Caki2 (cell line): ENCODE data around the gene NANP. TPM values are rescaled to one million over a fixed set of nuclear protein-coding genes. Genes with fewer than 3 reads are reported as not detected.
"Not testable (repeated sequence)": the region's sequence is repeated elsewhere in the genome, so short reads cannot be mapped to it uniquely, and the experiment has no call there.

Experiments used
- DNase-seq: peaks from one replicate; pipeline ENCODE4 v3.0.0-alpha.2; 2015; ENCODE audit warnings: low read depth
- in situ Hi-C: cut with HindIII; loops from 2 replicates; pipeline ENCODE4 v1.10.0; 2016; ENCODE audit warnings: low sequenced_read_pairs, low pct_unique_long_range_greater_than_20kb, mixed read lengths
- total RNA-seq: library from RNA; depleted of rRNA; stranded (reverse); fragments of >200 nt; shearing (Covaris generic); gene quantifications from 2 replicates; pipeline ENCODE4 v1.2.3, GENCODE V29; 2014; ENCODE audit warnings: low replicate concordance

NANP gene
- total RNA-seq, 1 experiment from 2014 or later = 2.7 TPM

GRCh38 chr20:25622049-25622448 is 1.8 kb downstream of the NANP start:
- no peak for DNase-seq
- in situ Hi-C loops = no loop called here

GRCh38 chr20:25619514-25619913 is 4.3 kb downstream of the NANP start:
- in situ Hi-C loops = no loop called here
- no peak for DNase-seq

- DNase-seq = peak; percentile 41
- in situ Hi-C loops = no loop called here
These were observed 15.0 kb downstream of the NANP start for GRCh38 chr20:25608774-25609173.

GRCh38 chr20:25606094-25606695 is 17.6 kb downstream of the NANP start:
- in situ Hi-C loops = no loop called here
- no peak for DNase-seq

GRCh38 chr20:25605148-25605547 is 18.7 kb downstream of the NANP start:
- in situ Hi-C loops = no loop called here
- DNase-seq = no peak

- no peak for DNase-seq
- in situ Hi-C loops = no loop called here
These were observed 19.2 kb downstream of the NANP start for GRCh38 chr20:25604611-25605010.

- DNase-seq, in situ Hi-C loops: not testable (repeated sequence)
These were observed 20.9 kb downstream of the NANP start for GRCh38 chr20:25602914-25603309.

- DNase-seq, in situ Hi-C loops: not testable (repeated sequence)
These were observed 21.5 kb downstream of the NANP start for GRCh38 chr20:25602191-25602913.

- in situ Hi-C loops = no loop called here
- no peak for DNase-seq
These were observed 22.2 kb downstream of the NANP start for GRCh38 chr20:25601659-25602058.

- no peak for DNase-seq
- in situ Hi-C loops = no loop called here
These were observed 23.2 kb downstream of the NANP start for GRCh38 chr20:25600632-25601031.

- no peak for DNase-seq
- in situ Hi-C loops = no loop called here
These were observed 31.5 kb downstream of the NANP start for GRCh38 chr20:25592135-25592852.

- DNase-seq, in situ Hi-C loops: not testable (repeated sequence)
These were observed 33.0 kb downstream of the NANP start for GRCh38 chr20:25590778-25591177.

- in situ Hi-C loops = no loop called here
These were observed 35.3 kb downstream of the NANP start for GRCh38 chr20:25588491-25588890.

GRCh38 chr20:25587536-25587935 is 36.3 kb downstream of the NANP start:
- in situ Hi-C loops = no loop called here
- DNase-seq = no peak

More at GRCh38 chr20:25588491-25588890, 35.3 kb downstream of the NANP start:
- no peak for DNase-seq

- in situ Hi-C loops = no loop called here
- DNase-seq = peak; percentile 23
These were observed 36.9 kb downstream of the NANP start for GRCh38 chr20:25586877-25587276.

GRCh38 chr20:25584905-25585704 is 38.7 kb downstream of the NANP start, which contains the start of gene NINL:
Gene NINL (minus strand): TSS chr20:25585531. CDS start chr20:25526587, 58,944 bp downstream.
- in situ Hi-C loops = no loop called here
- peak; percentile 84 for DNase-seq

- DNase-seq, in situ Hi-C loops: not testable (repeated sequence)
These were observed 40.2 kb downstream of the NANP start for GRCh38 chr20:25583607-25584006.

- in situ Hi-C loops = no loop called here
- DNase-seq = no peak
These were observed 43.1 kb downstream of the NANP start for GRCh38 chr20:25580711-25581110.
